Keratinocyte (primary cell): ENCODE results near the gene TMEM205. TPM values are rescaled to one million over a fixed set of nuclear protein-coding genes. Genes with fewer than 3 reads are reported as not detected.
"Not testable (repeated sequence)": the region's sequence is repeated elsewhere in the genome, so short reads cannot be mapped to it uniquely, and the experiment has no call there.

Experiments
- DNase-seq: peaks from one replicate; pipeline ENCODE4 v3.0.0-alpha.2; 2011; ENCODE audit warnings: low read depth, missing footprints, low spot score
- FAIRE-seq: peaks from 2 replicates; lab custom pipeline; 2011; peaks lifted over from hg19 to GRCh38; lab: Jason Lieb, UNC
- H2AFZ ChIP-seq: 2 replicates; pipeline ENCODE4 v1.6.0; 2012; ENCODE audit warnings: low read length, control low read depth, inconsistent platforms; ENCODE audit not compliant: control insufficient read depth
- H3K27ac ChIP-seq: 2 replicates; pipeline ENCODE4 v1.5.1; 2011; ENCODE audit warnings: low read length; ENCODE audit not compliant: control insufficient read depth, insufficient read depth
- H3K27me3 ChIP-seq: 3 replicates; pipeline ENCODE4 v1.6.0; 2011; ENCODE audit warnings: low read length; ENCODE audit not compliant: control insufficient read depth, insufficient read depth; ENCODE audit errors: extremely low read depth
- H3K36me3 ChIP-seq, 2 experiments: 2 replicates in 1 of 2; 3 replicates in 1 of 2; pipeline ENCODE4 v1.5.1; 2011; ENCODE audit warnings: low read length in 2 of 2, mild to moderate bottlenecking in 1 of 2; ENCODE audit not compliant: control insufficient read depth in 2 of 2, insufficient read depth in 2 of 2; ENCODE audit errors: extremely low read depth in 1 of 2
- H3K4me1 ChIP-seq: 3 replicates; pipeline ENCODE4 v1.5.1; 2011; ENCODE audit warnings: low read length; ENCODE audit not compliant: control insufficient read depth, insufficient read depth; ENCODE audit errors: extremely low read depth
- H3K4me2 ChIP-seq: 3 replicates; pipeline ENCODE4 v1.6.0; 2011; ENCODE audit warnings: low read depth, low read length; ENCODE audit not compliant: control insufficient read depth, insufficient read depth; ENCODE audit errors: extremely low read depth
- H3K4me3 ChIP-seq, 3 experiments: fragments of 200-600 bp in 1 of 3; sonication (generic) in 1 of 3; 2 replicates in 2 of 3; 3 replicates in 1 of 3; pipeline ENCODE4 v1.5.1; 2011 to 2016; ENCODE audit warnings: low read length in 3 of 3, mild to moderate bottlenecking in 3 of 3, control low read depth in 2 of 3, inconsistent platforms in 1 of 3, low read depth in 1 of 3, mixed read lengths in 1 of 3, mixed run types in 1 of 3, moderate library complexity in 1 of 3; ENCODE audit not compliant: control insufficient read depth in 2 of 3, insufficient read depth in 2 of 3; ENCODE audit errors: extremely low read depth in 1 of 3
- H3K79me2 ChIP-seq: 2 replicates; pipeline ENCODE4 v1.6.0; 2012; ENCODE audit warnings: low read length; ENCODE audit not compliant: control insufficient read depth, insufficient read depth
- H3K9ac ChIP-seq: 3 replicates; pipeline ENCODE4 v1.6.0; 2011; ENCODE audit warnings: low read length; ENCODE audit not compliant: control insufficient read depth, insufficient read depth; ENCODE audit errors: extremely low read depth
- H3K9me1 ChIP-seq: 3 replicates; pipeline ENCODE4 v1.6.0; 2011; ENCODE audit warnings: low read length; ENCODE audit not compliant: control insufficient read depth, insufficient read depth; ENCODE audit errors: extremely low read depth
- H3K9me3 ChIP-seq: 2 replicates; pipeline ENCODE4 v1.5.1; 2012; ENCODE audit warnings: low read depth, low read length; ENCODE audit not compliant: control insufficient read depth
- H4K20me1 ChIP-seq: 3 replicates; pipeline ENCODE4 v1.6.0; 2011; ENCODE audit warnings: low read length; ENCODE audit not compliant: control insufficient read depth, insufficient read depth; ENCODE audit errors: extremely low read depth
- EZH2 ChIP-seq: IDR thresholded peaks from one replicate; pipeline ENCODE4 v1.6.1; 2012; ENCODE audit warnings: inconsistent platforms, mild to moderate bottlenecking, low read length, moderate library complexity
- dilution Hi-C: fragments of 300-500 bp; cut with MboI; formaldehyde crosslinking; loops from one replicate; pipeline ENCODE4 v1.7.0; 2020; ENCODE audit warnings: low sequenced_read_pairs; ENCODE audit not compliant: extremely low pct_ligation_motif_present
- polyA plus RNA-seq, 5 experiments: library from polyadenylated mRNA; depleted of rRNA in 3 of 5; stranded (reverse) in 3 of 5; stranded (forward) in 1 of 5; unstranded in 1 of 5; fragments of >200 nt; gene quantifications; 1 replicate in 1 of 5; 2 replicates in 3 of 5; 3 replicates in 1 of 5; pipeline versions ENCODE4 v1.2.1 to v1.2.3, GENCODE V29; 2011 to 2012; ENCODE audit warnings: missing spikeins in 2 of 5, low read depth in 1 of 5, low replicate concordance in 1 of 5
- TF ChIP-seq, protein P1 (sequence below), 3 experiments: IDR thresholded peaks in 1 of 3; conservative IDR thresholded peaks in 1 of 3; optimal IDR thresholded peaks in 1 of 3; 2 replicates in 2 of 3; 3 replicates in 1 of 3; pipeline versions ENCODE3 to v1.5.1; 2011; ENCODE audit warnings: low read length in 3 of 3, mild to moderate bottlenecking in 3 of 3, moderate library complexity in 2 of 3, control low read depth in 1 of 3, inconsistent platforms in 1 of 3; ENCODE audit not compliant: insufficient read depth in 2 of 3; ENCODE audit errors: extremely low read depth in 1 of 3

The TMEM205 gene
- polyA plus RNA-seq, 1 donor (not counting 4 experiments of a cell fraction or from before 2014, with no cell fraction given), result 65.5 TPM

DNA sequence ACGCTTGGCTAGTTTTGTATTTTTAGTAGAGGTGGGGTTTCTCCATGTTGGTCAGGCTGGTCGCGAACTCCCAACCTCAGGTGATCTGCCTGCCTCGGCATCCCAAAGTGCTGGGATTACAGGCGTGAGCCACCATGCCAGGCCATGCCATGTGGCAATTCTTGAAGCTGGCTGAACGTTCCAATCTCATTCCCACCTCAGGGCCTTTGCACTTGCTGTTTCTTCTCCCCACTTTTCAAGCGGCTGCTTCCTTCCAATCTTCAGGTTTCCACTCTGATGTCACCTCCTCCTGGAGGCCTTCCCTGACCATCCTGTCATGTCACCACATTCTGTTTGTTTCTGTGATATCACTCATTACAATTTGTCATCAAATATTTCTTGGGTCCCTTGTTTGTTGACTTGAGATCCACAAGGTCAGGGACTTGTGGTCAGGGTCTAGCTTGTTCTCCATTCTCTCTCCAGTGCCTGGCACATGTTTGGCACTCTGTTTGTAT, 33.8 kb upstream of the TMEM205 start:
- Histone ChIP-seq H3K4me3 (peak overlapping the region in 1 of 3 experiments; percentile 85), H3K9me1 (peaks cover 7% of the 10 kb centered on the region), H3K4me2 (peak overlapping the region; percentile 97), H3K9me3 (no peaks in the 10 kb centered on the region), H4K20me1 (no peaks in the 10 kb centered on the region), H3K27ac (no peak overlapping the region), H3K4me1 (peaks cover 52% of the 10 kb centered on the region), H3K27me3 (peaks cover 9% of the 10 kb centered on the region), H3K79me2 (peaks cover 4% of the 10 kb centered on the region), H3K9ac (no peak overlapping the region), H2AFZ (no peak overlapping the region), H3K36me3 (no peaks in the 10 kb centered on the region)
- dilution Hi-C loops, result no loop called here
- DNase-seq, result no peak
- no peak for FAIRE-seq
- TF ChIP-seq, protein P1, sequence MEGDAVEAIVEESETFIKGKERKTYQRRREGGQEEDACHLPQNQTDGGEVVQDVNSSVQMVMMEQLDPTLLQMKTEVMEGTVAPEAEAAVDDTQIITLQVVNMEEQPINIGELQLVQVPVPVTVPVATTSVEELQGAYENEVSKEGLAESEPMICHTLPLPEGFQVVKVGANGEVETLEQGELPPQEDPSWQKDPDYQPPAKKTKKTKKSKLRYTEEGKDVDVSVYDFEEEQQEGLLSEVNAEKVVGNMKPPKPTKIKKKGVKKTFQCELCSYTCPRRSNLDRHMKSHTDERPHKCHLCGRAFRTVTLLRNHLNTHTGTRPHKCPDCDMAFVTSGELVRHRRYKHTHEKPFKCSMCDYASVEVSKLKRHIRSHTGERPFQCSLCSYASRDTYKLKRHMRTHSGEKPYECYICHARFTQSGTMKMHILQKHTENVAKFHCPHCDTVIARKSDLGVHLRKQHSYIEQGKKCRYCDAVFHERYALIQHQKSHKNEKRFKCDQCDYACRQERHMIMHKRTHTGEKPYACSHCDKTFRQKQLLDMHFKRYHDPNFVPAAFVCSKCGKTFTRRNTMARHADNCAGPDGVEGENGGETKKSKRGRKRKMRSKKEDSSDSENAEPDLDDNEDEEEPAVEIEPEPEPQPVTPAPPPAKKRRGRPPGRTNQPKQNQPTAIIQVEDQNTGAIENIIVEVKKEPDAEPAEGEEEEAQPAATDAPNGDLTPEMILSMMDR (optimal IDR thresholded peaks at IDR 0.05 in 1 of 3, IDR thresholded peaks at IDR 0.05 in 1 of 3, conservative IDR thresholded peaks at IDR 0.05 in 1 of 3; ENCODE audit: extremely low read depth in 1 of 3, insufficient read depth in 2 of 3, low read length in 3 of 3), result no peak
- TF ChIP-seq EZH2, result no peak

DNA sequence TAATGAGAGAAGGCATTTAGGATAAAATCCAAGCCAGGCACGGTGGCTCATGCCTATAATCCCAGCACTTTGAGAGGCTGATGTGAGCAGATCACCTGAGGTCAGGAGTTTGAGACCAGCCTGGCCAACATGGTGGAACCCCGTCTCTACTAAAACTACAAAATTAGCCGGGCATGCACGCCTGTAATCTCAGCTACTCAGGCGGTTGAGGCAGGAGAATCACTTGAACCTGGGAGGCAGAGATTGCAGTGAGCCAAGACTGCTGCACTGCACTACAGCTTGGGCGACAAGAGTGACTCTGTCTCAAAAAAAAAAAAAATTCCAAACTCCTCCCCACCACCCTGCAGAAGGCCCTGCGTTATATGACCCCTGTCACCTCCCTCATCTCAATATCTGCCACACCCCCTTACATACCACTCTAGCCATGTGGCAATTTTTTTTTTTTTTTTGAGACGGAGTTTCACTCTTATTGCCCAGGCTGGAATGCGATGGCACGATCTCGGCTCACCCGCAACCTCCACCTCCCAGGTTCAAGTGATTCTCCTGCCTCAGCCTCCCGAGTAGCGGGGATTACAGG, 33.3 kb upstream of the TMEM205 start:
- peaks cover 52% of the 10 kb centered on the region for H3K4me1 ChIP-seq
- H3K4me3 ChIP-seq, H2AFZ ChIP-seq, dilution Hi-C loops, H3K9me3 ChIP-seq, H4K20me1 ChIP-seq, H3K27me3 ChIP-seq, DNase-seq, H3K27ac ChIP-seq, FAIRE-seq, H3K36me3 ChIP-seq, H3K79me2 ChIP-seq, H3K4me2 ChIP-seq, H3K9ac ChIP-seq, H3K9me1 ChIP-seq: not testable (repeated sequence)
